Measurements from ENCODE around the gene CKS1B. TPM values are rescaled to one million over a fixed set of nuclear protein-coding genes. Genes with fewer than 3 reads are reported as not detected.

The CKS1B gene
- total and polyA plus RNA-seq, 9 of the 15 experiments (the other 6 are each of a cell fraction or from before 2014, with no cell fraction given): 215 to 1,103 (median 460) TPM

GRCh38 chr1:154982897-154983648, 8.6 kb downstream of the CKS1B start, which contains the start of gene FLAD1 (continued):
- TF ChIP-seq PRDM10 (IDR thresholded peaks at IDR 0.05; ENCODE audit: partially characterized antibody): peak; percentile 37
- no peak for TF ChIP-seq SMAD1 (IDR thresholded peaks at IDR 0.05; ENCODE audit: low read depth, low read length, partially characterized antibody)
- TF ChIP-seq POU5F1 (IDR thresholded peaks at IDR 0.05; ENCODE audit: borderline replicate concordance, low read depth, low read length, partially characterized antibody): peak; percentile 20
- peak; percentile 96 for TF ChIP-seq SAP30 (IDR thresholded peaks at IDR 0.05; ENCODE audit: borderline replicate concordance, insufficient read depth, low read depth, low read length, poor library complexity, severe bottlenecking)
- no peak for TF ChIP-seq TEAD2 (tag; IDR thresholded peaks at IDR 0.05)
- peak; percentile 89 for TF ChIP-seq C11orf30 (IDR thresholded peaks at IDR 0.05; ENCODE audit: low read depth)
- TF ChIP-seq KDM2B (CRISPR knock-in tag; IDR thresholded peaks at IDR 0.05): no peak
- TF ChIP-seq ZC3H8 (IDR thresholded peaks at IDR 0.05): 0 out of 2 replicates have a peak, but pooled peaks have one; percentile 33
- TF ChIP-seq ZNF589 (CRISPR knock-in tag; IDR thresholded peaks at IDR 0.05; ENCODE audit: low read depth): no peak
- TF ChIP-seq CC2D1A (IDR thresholded peaks at IDR 0.05): peak; percentile 12; the same call in 1 of the 2 replicates
- peak in 1 of 2 experiments; percentile 36; a peak in 1 of 4 replicates for TF ChIP-seq TEAD1 (CRISPR knock-in tag; IDR thresholded peaks at IDR 0.05)
- TF ChIP-seq, protein P1, sequence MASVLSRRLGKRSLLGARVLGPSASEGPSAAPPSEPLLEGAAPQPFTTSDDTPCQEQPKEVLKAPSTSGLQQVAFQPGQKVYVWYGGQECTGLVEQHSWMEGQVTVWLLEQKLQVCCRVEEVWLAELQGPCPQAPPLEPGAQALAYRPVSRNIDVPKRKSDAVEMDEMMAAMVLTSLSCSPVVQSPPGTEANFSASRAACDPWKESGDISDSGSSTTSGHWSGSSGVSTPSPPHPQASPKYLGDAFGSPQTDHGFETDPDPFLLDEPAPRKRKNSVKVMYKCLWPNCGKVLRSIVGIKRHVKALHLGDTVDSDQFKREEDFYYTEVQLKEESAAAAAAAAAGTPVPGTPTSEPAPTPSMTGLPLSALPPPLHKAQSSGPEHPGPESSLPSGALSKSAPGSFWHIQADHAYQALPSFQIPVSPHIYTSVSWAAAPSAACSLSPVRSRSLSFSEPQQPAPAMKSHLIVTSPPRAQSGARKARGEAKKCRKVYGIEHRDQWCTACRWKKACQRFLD (CRISPR knock-in tag; IDR thresholded peaks at IDR 0.05): peak; percentile 93
- peak; percentile 96 for TF ChIP-seq NFYB (IDR thresholded peaks at IDR 0.05; ENCODE audit: extremely low read depth, insufficient read length)
- TF ChIP-seq FOS (IDR thresholded peaks at IDR 0.05; ENCODE audit: extremely low read depth, insufficient read length): peak; percentile 99
- TF ChIP-seq USF2 (CRISPR knock-in tag; IDR thresholded peaks at IDR 0.05): peak; percentile 92
- no peak for TF ChIP-seq RBM15 (IDR thresholded peaks at IDR 0.05; ENCODE audit: insufficient read depth, low read length)
- no peak for TF ChIP-seq TRIM25 (IDR thresholded peaks at IDR 0.05; ENCODE audit: borderline replicate concordance)
- no peak for TF ChIP-seq CBFB (CRISPR knock-in tag; IDR thresholded peaks at IDR 0.05)
- peak; percentile 90 for TF ChIP-seq OTX1 (CRISPR knock-in tag; IDR thresholded peaks at IDR 0.05)
- no peak for TF ChIP-seq ILF3 (IDR thresholded peaks at IDR 0.05; ENCODE audit: borderline replicate concordance)
